Measurements from ENCODE around the gene KLHL22.
"Not testable (repeated sequence)": the region's sequence is repeated elsewhere in the genome, so short reads cannot be mapped to it uniquely, and the experiment has no call there.

The KLHL22 gene

GRCh38 chr22:20400606-20401375 is 94.8 kb downstream of the KLHL22 start:
- no peak for DNase-seq (ENCODE audit: low read depth)

- DNase-seq (ENCODE audit: low read depth): no peak
These were observed 95.6 kb downstream of the KLHL22 start for GRCh38 chr22:20399866-20400605.

DNA sequence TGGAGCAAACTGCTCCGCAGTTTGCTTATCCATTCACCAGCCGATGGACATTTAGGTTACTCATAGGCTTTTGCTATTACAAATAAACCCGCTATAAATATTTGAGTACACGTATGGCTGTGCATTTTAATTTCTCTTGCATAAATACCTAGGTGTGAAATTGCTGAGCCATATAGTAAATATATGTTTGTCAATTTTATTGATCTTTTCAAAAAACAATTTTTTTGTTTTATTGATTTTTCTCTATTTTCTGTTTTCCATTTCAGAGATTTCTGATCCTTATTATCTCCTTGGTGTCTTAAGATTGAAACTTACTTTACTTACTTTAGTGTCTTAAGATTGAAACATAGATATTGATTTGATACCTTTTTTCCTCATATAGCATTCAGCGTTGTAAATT is 97.2 kb downstream of the KLHL22 start:
- no peak for DNase-seq (ENCODE audit: low read depth)

DNA sequence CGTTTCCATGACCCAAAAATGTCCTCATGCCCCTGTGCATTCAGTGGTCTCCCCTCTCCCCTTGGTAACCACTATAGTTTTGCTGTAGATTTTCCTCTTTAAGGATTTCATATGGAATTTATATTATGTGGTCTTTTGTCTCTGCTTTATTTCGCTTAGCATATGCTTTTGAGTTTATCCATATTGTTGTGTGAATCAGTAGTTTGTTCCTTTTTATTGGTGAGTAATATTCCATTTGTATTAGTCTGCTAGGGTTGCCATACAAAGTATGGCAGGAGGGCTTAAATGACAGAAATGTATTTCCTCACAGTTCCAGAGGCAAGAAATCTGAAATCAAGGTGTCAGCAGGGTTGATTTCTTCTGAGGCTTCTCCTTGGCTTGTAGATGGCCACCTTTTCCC is 98.1 kb downstream of the KLHL22 start:
- DNase-seq (ENCODE audit: low read depth): no peak

- no peak for DNase-seq (ENCODE audit: low read depth)
These were observed 99.0 kb downstream of the KLHL22 start for GRCh38 chr22:20396639-20397038.

- DNase-seq (ENCODE audit: low read depth): no peak
These were observed 99.7 kb downstream of the KLHL22 start for GRCh38 chr22:20395907-20396287.

DNA sequence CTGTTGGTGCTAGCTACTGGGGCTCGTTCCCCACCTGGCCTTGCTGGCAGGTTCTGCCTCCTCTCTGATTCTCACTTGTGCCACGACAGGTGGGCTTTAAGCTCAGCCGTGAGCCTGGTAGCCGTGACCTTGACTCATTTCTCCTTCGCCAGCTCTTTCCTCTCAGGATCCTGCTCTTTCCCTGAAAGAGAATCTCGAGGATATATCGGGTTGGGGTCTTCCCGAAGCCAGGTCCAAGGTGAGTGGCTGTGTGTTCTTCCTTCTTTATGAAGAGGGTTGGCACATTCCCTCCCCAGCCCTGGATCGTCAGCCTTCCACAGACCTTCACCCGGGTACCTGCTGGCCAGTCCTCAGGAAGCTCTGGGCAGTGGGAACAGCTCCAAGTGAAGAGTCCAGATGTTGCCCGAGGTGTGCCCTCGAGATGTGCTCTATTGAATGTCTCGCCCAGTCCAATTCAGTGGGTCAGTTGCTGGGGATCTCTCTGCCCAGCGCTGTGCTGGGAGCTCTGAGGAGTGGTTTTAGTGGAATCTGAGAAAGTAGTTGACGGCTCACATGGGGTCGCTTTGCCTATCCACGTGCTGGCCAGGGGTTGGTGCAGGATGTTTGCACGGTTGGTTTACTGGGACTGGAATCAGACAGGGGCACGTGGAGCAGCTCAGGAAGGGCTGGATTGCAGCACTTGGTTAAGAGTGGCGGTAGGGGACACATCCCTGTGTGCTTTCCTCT is 100.3 kb downstream of the KLHL22 start:
- DNase-seq (ENCODE audit: low read depth): no peak

GRCh38 chr22:20393705-20394476 is 101.7 kb downstream of the KLHL22 start, which contains the start of gene ZNF74:
Gene ZNF74 (plus strand): TSS chr22:20394151. CDS start chr22:20394629, 478 bp downstream.
- DNase-seq (ENCODE audit: low read depth): peak; percentile 53

DNA sequence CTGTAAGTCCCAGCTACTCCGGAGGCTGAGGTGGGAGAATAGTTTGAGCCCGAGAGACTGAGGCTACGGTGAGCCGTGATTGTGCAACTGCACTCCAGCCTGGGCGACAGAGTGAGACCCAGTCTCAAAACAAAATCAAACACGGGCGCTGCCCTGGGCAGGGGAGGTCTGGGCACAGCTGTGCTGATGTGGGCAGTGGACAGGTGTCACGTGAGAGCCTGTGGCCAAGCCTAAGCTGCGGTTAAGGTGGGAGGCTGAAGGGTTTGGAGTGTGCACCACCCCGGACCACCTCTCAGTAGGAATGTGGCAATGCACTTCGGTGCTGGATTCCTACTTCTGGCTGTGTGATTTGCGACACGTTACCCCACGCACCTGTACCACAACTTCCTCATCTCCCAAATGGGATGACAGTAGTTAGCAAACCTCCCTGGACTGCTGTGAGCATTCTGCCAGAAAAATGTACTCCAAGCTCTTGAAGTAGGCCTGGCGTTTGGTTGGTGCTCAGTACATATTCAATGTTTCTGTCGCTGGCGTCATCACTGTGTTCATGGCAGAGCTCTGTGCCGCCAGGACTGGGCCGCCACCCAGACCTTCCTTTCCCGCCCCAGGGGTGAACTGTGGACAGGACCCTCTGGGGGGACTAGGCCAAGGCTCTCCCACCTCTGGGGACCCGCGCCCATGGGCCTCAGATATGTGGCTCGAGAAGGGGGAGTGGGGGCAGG is 102.5 kb downstream of the KLHL22 start:
- no peak for DNase-seq (ENCODE audit: low read depth)

- not testable (repeated sequence) for DNase-seq (ENCODE audit: low read depth)
These were observed 103.2 kb downstream of the KLHL22 start for GRCh38 chr22:20392365-20392881.

Measured in non-pigmented ciliary epithelial cell (primary cell).